Measurements from ENCODE around the gene FN3KRP.

FN3KRP gene

GRCh38 chr17:82716203-82717010 is at the start of gene FN3KRP:
Gene FN3KRP, plus strand, starts transcription at chr17:82716706. Its CDS starts 50 bp downstream, at chr17:82716756.
- DNase-seq (ENCODE audit: low spot score), result peak; percentile 98

GRCh38 chr17:82666931-82667667 is 49.4 kb upstream of the FN3KRP start:
- DNase-seq (ENCODE audit: low spot score), result no peak

DNA sequence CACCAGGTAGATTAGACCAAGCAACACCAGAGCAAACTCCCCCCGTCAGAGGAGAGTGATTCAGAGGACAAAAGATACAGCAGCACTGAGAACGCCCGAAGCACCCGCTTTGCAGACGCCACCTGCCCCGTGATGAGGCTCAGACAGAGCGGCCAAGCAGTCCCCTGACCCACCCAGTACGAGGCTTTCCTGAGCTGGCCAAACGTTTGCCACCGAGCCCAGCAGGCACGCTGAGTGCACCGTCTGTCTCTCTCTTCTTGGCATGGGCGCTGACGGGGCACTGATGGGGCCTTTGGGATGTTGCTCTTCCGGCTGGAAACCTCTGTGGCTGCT is 48.9 kb upstream of the FN3KRP start:
- no peak for DNase-seq (ENCODE audit: low spot score)

DNA sequence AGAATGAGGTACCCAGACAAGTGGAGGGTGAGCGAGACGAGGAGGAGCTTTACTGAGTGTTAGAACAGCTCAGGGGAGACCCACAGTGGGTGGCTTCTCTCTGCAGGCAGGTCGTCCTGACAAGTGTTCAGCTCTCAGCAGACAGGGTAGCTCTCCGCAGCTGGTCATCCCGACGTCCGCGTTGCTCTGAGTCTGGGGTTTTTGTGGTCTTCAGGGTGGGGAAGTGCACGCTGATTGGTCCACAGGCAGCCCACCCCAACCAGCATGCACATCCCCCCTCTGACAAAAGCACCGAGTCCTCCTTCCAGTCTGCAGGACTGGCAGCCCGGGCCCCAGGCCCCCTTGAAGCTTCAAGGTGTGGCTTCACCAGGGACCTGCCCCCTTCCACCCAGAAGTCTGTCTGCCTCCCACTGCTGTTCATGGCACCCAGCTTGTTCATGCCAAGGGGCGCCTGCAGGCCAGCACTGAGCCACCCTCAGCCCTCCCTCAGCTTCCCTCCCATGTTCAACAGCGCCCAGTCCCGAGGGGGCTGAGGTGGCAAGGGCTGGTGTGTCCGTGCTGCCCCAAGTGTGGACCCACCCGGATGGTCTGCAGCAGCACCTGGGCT is 48.4 kb upstream of the FN3KRP start:
- no peak for DNase-seq (ENCODE audit: low spot score)

DNA sequence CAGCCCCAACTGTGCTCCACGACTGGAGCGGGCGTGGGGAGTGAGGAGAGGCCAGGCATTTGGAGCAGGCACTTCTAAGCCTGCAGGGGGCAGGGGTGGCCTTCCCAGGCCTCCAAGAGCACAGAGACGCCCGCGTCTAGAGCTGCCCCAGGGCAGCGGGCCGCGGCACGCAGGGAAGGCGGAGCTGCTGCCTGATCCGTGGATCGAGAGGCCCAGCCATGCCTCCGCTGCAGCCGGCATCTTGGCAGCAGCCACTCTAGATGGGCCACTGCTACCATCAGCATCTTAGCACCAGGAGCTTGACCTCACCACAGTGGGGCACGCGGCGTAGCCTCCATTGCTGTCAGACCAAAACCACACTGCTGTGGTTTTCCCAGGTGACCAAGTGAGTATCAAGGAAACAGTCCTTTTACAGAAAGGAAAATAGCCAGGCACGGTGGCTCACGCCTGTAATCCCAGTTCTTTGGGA is 47.8 kb upstream of the FN3KRP start:
- peak; percentile 84 for DNase-seq (ENCODE audit: low spot score)

GRCh38 chr17:82670661-82671450 is 45.6 kb upstream of the FN3KRP start:
- DNase-seq (ENCODE audit: low spot score), result no peak

- no peak for DNase-seq (ENCODE audit: low spot score)
These were observed 41.6 kb upstream of the FN3KRP start for GRCh38 chr17:82674656-82675475.

GRCh38 chr17:82675476-82676245 is 40.8 kb upstream of the FN3KRP start:
- DNase-seq (ENCODE audit: low spot score), result no peak

GRCh38 chr17:82677353-82677925 is 39.1 kb upstream of the FN3KRP start:
- no peak for DNase-seq (ENCODE audit: low spot score)

DNA sequence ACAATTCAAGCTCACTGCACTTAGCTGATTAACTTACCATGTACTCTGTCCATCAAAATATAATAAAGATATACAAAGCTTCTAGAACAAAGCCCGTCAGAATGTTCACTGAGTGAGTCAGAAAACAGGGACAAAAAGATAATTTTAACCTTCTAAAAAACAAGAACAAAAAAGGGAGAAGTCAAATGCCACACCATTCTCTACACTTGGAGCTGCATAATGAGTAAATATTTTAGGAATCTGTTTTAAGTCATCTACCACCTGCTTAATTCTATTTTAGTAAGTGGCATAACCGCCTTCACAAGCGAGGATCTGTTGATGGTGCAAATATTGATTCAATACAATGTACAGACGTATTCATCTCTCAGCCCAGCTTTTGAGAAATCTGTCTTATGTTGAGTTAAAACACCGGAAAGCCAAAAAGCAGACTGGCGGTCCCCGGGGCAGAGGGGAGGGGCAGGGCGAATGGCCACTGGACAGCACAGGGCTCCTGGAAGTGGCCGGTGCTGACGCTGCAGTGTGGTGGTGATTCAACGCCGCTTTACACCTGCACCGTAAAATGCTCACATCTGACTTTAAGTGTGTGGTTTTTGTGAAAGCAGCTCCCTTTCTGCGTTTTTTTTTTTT is 38.1 kb upstream of the FN3KRP start:
- DNase-seq (ENCODE audit: low spot score), result no peak

DNA sequence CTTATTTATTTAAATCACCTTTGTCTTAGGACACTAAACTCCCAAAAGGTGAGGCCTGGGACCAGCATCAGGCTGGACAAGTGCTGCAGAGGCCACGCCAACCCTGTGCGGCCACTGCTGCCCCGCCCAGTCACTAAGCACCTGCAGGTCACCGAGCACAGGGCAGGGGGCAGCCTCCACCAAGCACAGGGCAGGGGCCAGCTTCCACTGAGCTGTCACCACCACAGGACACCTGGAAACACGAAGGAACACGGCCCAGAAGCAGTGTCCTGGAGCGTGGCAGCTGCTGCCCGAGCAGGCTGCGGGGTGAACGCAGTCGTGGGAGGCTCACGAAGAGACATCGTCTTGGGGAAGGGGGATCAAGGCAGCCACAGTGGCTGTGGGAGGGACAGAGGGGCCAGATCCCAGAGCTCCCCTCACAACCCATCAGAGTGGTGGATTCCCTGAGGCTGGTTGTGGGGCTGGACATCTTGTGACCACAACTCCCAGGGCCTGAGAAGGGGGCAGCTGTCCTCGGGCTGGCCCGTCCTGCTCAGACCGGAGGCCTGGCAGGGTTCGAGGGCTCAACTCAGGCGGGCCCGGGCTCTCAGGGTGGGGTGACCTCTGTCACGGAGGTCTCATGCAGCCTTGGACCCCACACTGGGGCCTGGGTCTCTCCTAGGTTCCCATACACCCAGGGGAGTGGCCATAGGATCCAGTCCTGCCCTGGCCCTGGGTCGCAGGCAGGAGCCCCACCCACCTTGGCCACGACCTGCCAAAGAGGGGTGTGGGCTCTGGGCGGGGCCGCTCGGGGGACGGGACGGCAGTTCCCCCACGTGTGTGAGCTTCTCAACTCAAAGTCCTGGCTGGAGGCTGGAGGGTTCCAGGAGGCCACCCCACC is 36.7 kb upstream of the FN3KRP start:
- no peak for DNase-seq (ENCODE audit: low spot score)

DNA sequence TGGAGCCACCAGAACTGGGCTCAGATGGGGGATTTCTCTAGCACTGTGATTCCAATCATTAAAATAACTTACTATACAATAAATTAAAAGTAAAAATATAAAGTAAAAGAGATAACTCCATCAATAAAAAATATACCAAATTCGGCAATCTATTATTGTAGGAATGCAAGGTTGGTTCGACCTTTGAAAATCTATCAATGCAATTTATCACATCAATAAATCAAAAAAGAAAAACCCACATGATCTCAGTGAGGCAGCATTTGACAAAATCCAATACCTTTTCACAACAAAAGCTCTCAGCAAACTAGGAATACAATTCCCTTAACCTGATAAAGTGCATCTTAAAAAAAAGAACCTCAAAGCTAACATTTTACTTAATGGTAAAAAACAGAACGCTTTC is 35.0 kb upstream of the FN3KRP start:
- DNase-seq (ENCODE audit: low spot score), result no peak

DNA sequence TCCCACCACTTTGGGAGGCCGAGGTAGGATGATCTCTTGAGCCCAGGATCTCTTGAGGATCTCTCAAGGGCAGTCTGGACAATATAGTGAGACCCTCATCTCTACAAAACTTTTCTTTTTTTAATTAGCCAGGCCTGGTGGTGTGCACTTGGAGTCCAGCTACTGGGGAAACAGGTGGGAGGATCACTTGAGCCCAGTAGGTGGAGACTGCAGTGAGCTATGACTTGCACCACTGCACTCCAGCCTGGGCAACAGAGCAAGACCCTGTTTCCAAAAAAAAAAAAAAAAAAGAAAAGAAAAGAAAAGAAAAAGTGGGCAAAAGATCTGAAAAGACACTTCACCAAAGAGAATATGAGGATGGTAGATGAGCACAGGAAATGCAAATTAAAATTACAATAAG is 33.0 kb upstream of the FN3KRP start:
- DNase-seq (ENCODE audit: low spot score), result no peak

DNA sequence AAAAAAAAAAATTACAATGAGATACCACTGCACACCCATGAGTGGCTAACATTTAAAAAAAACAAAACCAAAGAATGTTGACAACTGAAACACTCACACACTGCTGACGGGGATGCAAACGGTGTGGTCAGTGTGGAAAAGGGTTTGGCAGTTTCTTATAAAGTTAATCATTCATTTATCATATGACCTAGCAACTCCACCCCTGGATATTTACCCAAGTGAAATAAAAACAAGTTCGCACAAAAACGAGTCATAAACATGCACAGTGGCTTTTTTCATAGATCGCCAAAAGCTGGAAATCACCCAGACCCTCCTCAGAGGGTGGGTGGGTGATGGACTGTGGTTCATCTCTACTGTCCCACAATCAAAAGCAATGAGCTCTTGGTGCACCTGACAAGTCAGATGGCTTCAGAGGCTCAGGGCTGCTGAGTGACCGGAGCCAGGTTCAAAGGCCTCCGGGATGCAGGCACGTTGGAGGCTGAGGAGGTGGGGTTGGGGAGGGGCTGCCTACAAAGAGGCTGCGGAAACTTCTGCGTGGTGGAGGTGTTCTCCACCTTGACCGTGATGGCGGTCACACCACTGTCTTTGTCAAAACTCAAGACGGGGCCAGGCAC is 32.2 kb upstream of the FN3KRP start:
- DNase-seq (ENCODE audit: low spot score), result no peak

DNA sequence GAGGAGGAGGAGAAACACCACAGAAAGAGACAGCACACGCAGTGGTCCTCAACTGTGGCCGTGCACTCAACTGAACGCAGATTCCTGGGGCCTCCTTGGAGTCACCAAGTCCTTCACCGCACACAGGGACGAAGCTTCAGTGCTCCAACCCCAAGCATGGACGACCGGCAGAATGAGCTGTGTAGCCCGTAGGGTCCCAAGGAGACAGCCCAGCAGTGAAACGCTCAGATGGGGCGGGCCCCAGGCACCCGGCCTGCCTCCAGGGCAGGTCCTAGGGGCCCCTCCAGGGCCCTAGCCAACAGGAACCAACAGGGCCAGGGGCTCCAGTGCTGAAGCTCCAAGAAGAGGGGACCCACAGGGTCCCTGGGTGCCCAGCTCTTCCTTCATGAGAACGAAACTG is 31.2 kb upstream of the FN3KRP start:
- DNase-seq (ENCODE audit: low spot score), result no peak

GRCh38 chr17:82686366-82687324 is 29.9 kb upstream of the FN3KRP start:
- no peak for DNase-seq (ENCODE audit: low spot score)

- DNase-seq (ENCODE audit: low spot score), result no peak
These were observed 29.1 kb upstream of the FN3KRP start for GRCh38 chr17:82687375-82687861.

Data from AG20443 (cell line).